K562 (cell line): ENCODE results near the gene GRB14. TPM values are rescaled to one million over a fixed set of nuclear protein-coding genes. Genes with fewer than 3 reads are reported as not detected.

Source experiments
- ATAC-seq: fragments of 200-7000 bp; cut with Tn5 transposase; 3 replicates; pipeline ENCODE4 v1.9.1; 2020; ENCODE audit warnings: moderate library complexity
- BruUV-seq: library from RNA; stranded (reverse); fragments of 400-500 nt; replicated peaks from 2 replicates; lab custom pipeline; 2021; lab: Mats Ljungman, UMichigan
- CTCF ChIA-PET: fragments of 300-600 bp; formaldehyde crosslinking; extraction: SDS; loops from one replicate; lab custom pipeline; 2021; ENCODE audit warnings: low intra/inter-chr PET ratio; lab: Yijun Ruan, JAX
- POLR2A ChIA-PET: fragments of 300-600, 350-650 bp; sonication (Branson Sonifier 250); formaldehyde crosslinking; extraction: SDS; loops from one replicate; lab custom pipeline; 2021; ENCODE audit warnings: antibody characterized with exemption, inconsistent platforms; lab: Yijun Ruan, JAX
- DNase-seq, 4 experiments: peaks; one replicate each; pipeline versions ENCODE4 v3.0.0 to v3.0.0-alpha.2; 2011 to 2018; ENCODE audit warnings: low spot score in 3 of 4, mixed read lengths in 3 of 4; ENCODE audit errors: extremely low read depth in 1 of 4
- FAIRE-seq: peaks from 2 replicates; lab custom pipeline; 2011; peaks lifted over from hg19 to GRCh38; lab: Jason Lieb, UNC
- H2AFZ ChIP-seq: 2 replicates; pipeline ENCODE4 v1.6.0; 2011; ENCODE audit warnings: low read depth, low read length, control low read depth, inconsistent platforms
- H3K27ac ChIP-seq: fragments of 200-600 bp; 3 replicates; pipeline ENCODE4 v1.8.0; 2011; ENCODE audit warnings: low read depth, mild to moderate bottlenecking, control low read depth, inconsistent platforms, low read length, moderate library complexity, mixed read lengths; ENCODE audit errors: extremely low read depth
- H3K27me3 ChIP-seq, 2 experiments: fragments of 300-600 bp in 1 of 2; 2 replicates in 1 of 2; 3 replicates in 1 of 2; pipeline versions ENCODE4 v1.6.0 to v1.8.0; 2011; ENCODE audit warnings: inconsistent platforms in 2 of 2, low read length in 2 of 2, mild to moderate bottlenecking in 1 of 2, mixed read lengths in 1 of 2, moderate library complexity in 1 of 2; ENCODE audit not compliant: control insufficient read depth in 2 of 2, insufficient read depth in 2 of 2
- H3K36me3 ChIP-seq: fragments of 300-600 bp; 3 replicates; pipeline ENCODE4 v1.8.0; 2011; ENCODE audit warnings: mild to moderate bottlenecking, low read length, inconsistent platforms; ENCODE audit not compliant: control insufficient read depth, insufficient read depth
- H3K4me1 ChIP-seq, 2 experiments: fragments of 200-600 bp in 1 of 2; replicated peaks in 1 of 2; 2 replicates in 1 of 2; 3 replicates in 1 of 2; pipeline versions ENCODE4 v1.5.1 to v1.8.0; 2011; ENCODE audit warnings: inconsistent platforms in 2 of 2, low read length in 2 of 2, mild to moderate bottlenecking in 1 of 2, mixed read lengths in 1 of 2, moderate library complexity in 1 of 2; ENCODE audit not compliant: control insufficient read depth in 2 of 2, insufficient read depth in 2 of 2
- H3K4me2 ChIP-seq: 2 replicates; pipeline ENCODE4 v1.6.1; 2011; ENCODE audit warnings: low read length, control low read depth, inconsistent platforms, mixed read lengths; ENCODE audit not compliant: insufficient read depth
- H3K4me3 ChIP-seq: fragments of 200-600 bp; sonication (generic), shearing (Covaris generic); 2 replicates; pipeline ENCODE4 v1.5.1; 2016; ENCODE audit warnings: control low read depth, inconsistent platforms
- H3K79me2 ChIP-seq: fragments of 200-600 bp; 3 replicates; pipeline ENCODE4 v1.8.0; 2011; ENCODE audit warnings: low read length, inconsistent platforms; ENCODE audit not compliant: control insufficient read depth, insufficient read depth
- H3K9ac ChIP-seq, 2 experiments: 2 replicates each; pipeline versions ENCODE4 v1.6.0 to v1.6.1; 2011; ENCODE audit warnings: low read depth in 2 of 2, low read length in 2 of 2, control low read depth in 1 of 2, inconsistent platforms in 1 of 2, mild to moderate bottlenecking in 1 of 2, mixed read lengths in 1 of 2; ENCODE audit not compliant: insufficient read depth in 1 of 2
- H3K9me1 ChIP-seq: one replicate; pipeline ENCODE4 v1.6.0; 2011; ENCODE audit warnings: inconsistent platforms, mild to moderate bottlenecking, low read length, moderate library complexity; ENCODE audit not compliant: control insufficient read depth, insufficient read depth
- H3K9me3 ChIP-seq: replicated peaks from 2 replicates; pipeline ENCODE4 v1.5.1; 2011; ENCODE audit warnings: low read depth, low read length, inconsistent platforms; ENCODE audit not compliant: control insufficient read depth, insufficient read depth
- H4K20me1 ChIP-seq: replicated peaks from 2 replicates; pipeline ENCODE4 v1.6.1; 2011; ENCODE audit warnings: low read length, inconsistent platforms, mixed read lengths; ENCODE audit not compliant: control insufficient read depth, insufficient read depth
- ASH1L ChIP-seq: fragments of 450-650 bp; IDR thresholded peaks from 2 replicates; pipeline ENCODE4 v1.6.1; 2018; ENCODE audit warnings: borderline replicate concordance, mild to moderate bottlenecking, low read depth; ENCODE audit not compliant: partially characterized antibody
- CHCHD3 ChIP-seq: fragments of 250-450 bp; sonication (Bioruptor Pico); IDR thresholded peaks from 2 replicates; pipeline ENCODE4 v2.1.2; 2022; ENCODE audit warnings: mild to moderate bottlenecking
- CTBP1 ChIP-seq: fragments of 450-650 bp; IDR thresholded peaks from 2 replicates; pipeline ENCODE4 v1.6.1; 2016; ENCODE audit warnings: borderline replicate concordance
- ELF1 ChIP-seq: fragments of 200-800 bp; sonication (Bioruptor generic); IDR thresholded peaks from 2 replicates; pipeline ENCODE4 v1.6.1; 2016; ENCODE audit warnings: missing genetic modification characterization, missing compliant biosample characterization
- EZH2 ChIP-seq: IDR thresholded peaks from 2 replicates; pipeline ENCODE4 v1.6.1; 2012; ENCODE audit warnings: low read depth, mild to moderate bottlenecking, inconsistent platforms, low read length, borderline replicate concordance
- FOXA3 ChIP-seq, 2 experiments: fragments of 450-650 bp in 1 of 2; sonication (generic) in 1 of 2; formaldehyde crosslinking; IDR thresholded peaks in 1 of 2; conservative IDR thresholded peaks in 1 of 2; 2 replicates each; pipeline versions ENCODE4 v1.4.0 to v1.8.0; 2020 to 2022; ENCODE audit warnings: mild to moderate bottlenecking in 2 of 2, missing genetic modification reagents in 1 of 2
- GATAD2A ChIP-seq: fragments of 450-650 bp; IDR thresholded peaks from 2 replicates; pipeline ENCODE4 v1.6.1; 2017
- HLTF ChIP-seq: fragments of 450-650 bp; IDR thresholded peaks from 2 replicates; pipeline ENCODE4 v1.6.1; 2016
- HNRNPL ChIP-seq: fragments of 200-400 bp; formaldehyde crosslinking; IDR thresholded peaks from 2 replicates; pipeline ENCODE4 v1.6.1; 2017; ENCODE audit warnings: low read depth, mild to moderate bottlenecking, low read length
- KDM1A ChIP-seq, 2 experiments: fragments of 450-650 bp; IDR thresholded peaks; 2 replicates each; pipeline ENCODE4 v1.6.1; 2016; ENCODE audit warnings: mild to moderate bottlenecking in 2 of 2
- POLR3A ChIP-seq: IDR thresholded peaks from 2 replicates; pipeline ENCODE4 v1.6.1; 2011; ENCODE audit warnings: borderline replicate concordance, mild to moderate bottlenecking, moderate library complexity; ENCODE audit not compliant: insufficient read length, insufficient read depth; ENCODE audit errors: extremely low read depth
- RBM14 ChIP-seq: fragments of 200-400 bp; formaldehyde crosslinking; IDR thresholded peaks from 2 replicates; pipeline ENCODE4 v1.6.1; 2018; ENCODE audit warnings: low read depth, mild to moderate bottlenecking, low read length, moderate library complexity, borderline replicate concordance; ENCODE audit not compliant: insufficient read depth
- RFX7 ChIP-seq: fragments of 250-450 bp; sonication (Bioruptor Pico); IDR thresholded peaks from 2 replicates; pipeline ENCODE4 v1.5.1; 2021; ENCODE audit warnings: mild to moderate bottlenecking
- SAP30 ChIP-seq: fragments of 200-600 bp; sonication (generic); IDR thresholded peaks from 2 replicates; pipeline ENCODE4 v1.6.1; 2012; ENCODE audit warnings: borderline replicate concordance, low read depth, mild to moderate bottlenecking, moderate library complexity, low read length, control low read depth, inconsistent platforms; ENCODE audit not compliant: insufficient read depth, poor library complexity, severe bottlenecking
- SMARCB1 ChIP-seq: IDR thresholded peaks from 2 replicates; pipeline ENCODE4 v1.6.1; 2011; ENCODE audit warnings: improper control_type of control experiment, low read depth; ENCODE audit not compliant: insufficient read length
- SMARCC2 ChIP-seq: fragments of 450-650 bp; IDR thresholded peaks from 2 replicates; pipeline ENCODE4 v1.6.1; 2017; ENCODE audit warnings: antibody characterized with exemption, moderate library complexity, mild to moderate bottlenecking, low read depth
- ZNF239 ChIP-seq: fragments of 250-450 bp; sonication (Bioruptor Pico); IDR thresholded peaks from 2 replicates; pipeline ENCODE4 v1.4.0; 2020; ENCODE audit warnings: mild to moderate bottlenecking
- ZNF347 ChIP-seq: fragments of 450-650 bp; formaldehyde crosslinking; IDR thresholded peaks from 2 replicates; pipeline ENCODE4 v1.4.0; 2020; ENCODE audit warnings: low read depth, mild to moderate bottlenecking, moderate library complexity
- in situ Hi-C: fragments of 300-500 bp; cut with MboI; formaldehyde crosslinking; loops from 4 replicates; pipeline ENCODE4 v1.15.0; 2018; ENCODE audit warnings: inconsistent platforms, mixed read lengths
- intact Hi-C: fragments of 100-400 bp; cut with micrococcal nuclease; formaldehyde crosslinking; loops from 2 replicates; pipeline ENCODE4 v1.14.2; 2022
- polyA plus RNA-seq, 8 experiments: library from polyadenylated mRNA; depleted of rRNA in 4 of 8; stranded (reverse) in 5 of 8; unstranded in 3 of 8; fragments of >200 nt; fragmentation: Nextera tagmentation in 2 of 8; fragmentation: Illumina TruSeq in 1 of 8; extraction: Ambion mirVana in 2 of 8; extraction: Trizol in 1 of 8; gene quantifications; 2 replicates each; pipeline versions ENCODE4 v1.2.1 to v1.2.3, GENCODE V29; 2011 to 2014; ENCODE audit warnings: inconsistent platforms in 1 of 8, missing spikeins in 1 of 8
- total RNA-seq, 7 experiments: library from RNA; depleted of rRNA in 6 of 7; stranded (reverse); fragments of >200 nt in 6 of 7; fragmentation: Illumina TruSeq in 2 of 7; extraction: Trizol in 2 of 7; gene quantifications; 2 replicates each; pipeline versions ENCODE4 v1.2.1 to v1.2.3, GENCODE V29; 2011 to 2021; ENCODE audit warnings: low replicate concordance in 1 of 7
- TF ChIP-seq, protein P1 (sequence below), 2 experiments: fragments of 250-450 bp in 1 of 2; fragments of 450-650 bp in 1 of 2; sonication (Bioruptor Pico) in 1 of 2; IDR thresholded peaks; 2 replicates each; pipeline versions ENCODE4 v1.6.1 to v1.8.0; 2016 to 2021; ENCODE audit warnings: mild to moderate bottlenecking in 2 of 2, moderate library complexity in 2 of 2, missing compliant biosample characterization in 1 of 2, missing genetic modification characterization in 1 of 2
- TF ChIP-seq, protein P2 (sequence below): fragments of 200-800 bp; sonication (Bioruptor generic); IDR thresholded peaks from 2 replicates; pipeline ENCODE4 v1.6.1; 2017; ENCODE audit warnings: missing genetic modification characterization, missing compliant biosample characterization
- TF ChIP-seq, protein P3 (sequence below): IDR thresholded peaks from 2 replicates; pipeline ENCODE4 v1.6.1; 2011; ENCODE audit not compliant: insufficient read length; ENCODE audit errors: extremely low read depth

Gene GRB14
- total and polyA plus RNA-seq, 9 of the 15 experiments (the other 6 are each of a cell fraction or from before 2014, with no cell fraction given): not detected

DNA sequence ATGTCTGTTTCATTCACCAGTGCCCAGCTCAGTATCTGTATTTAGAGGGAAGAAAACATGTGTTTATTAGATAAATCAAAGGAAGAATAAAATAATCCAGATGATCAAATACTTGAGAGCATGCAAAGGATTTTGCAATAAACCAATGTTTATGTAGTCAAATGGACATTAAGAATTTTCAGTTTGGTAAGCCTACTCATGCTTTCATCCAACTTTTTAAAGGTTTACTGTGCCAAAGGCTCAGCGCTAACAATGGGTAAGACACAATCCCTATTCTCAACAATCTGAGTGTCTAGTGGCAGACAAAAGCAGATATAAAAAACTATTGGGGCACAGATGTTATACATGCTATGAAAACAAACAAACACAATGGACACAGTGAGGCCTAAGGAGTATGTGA, 26.3 kb downstream of the GRB14 start (continued):
- TF ChIP-seq CHCHD3 (no peak), ELF1 (no peak), KDM1A (IDR thresholded peaks at IDR 0.05) (no peak), ZNF239 (CRISPR knock-in tag) (no peak), ASH1L (no peak)

DNA sequence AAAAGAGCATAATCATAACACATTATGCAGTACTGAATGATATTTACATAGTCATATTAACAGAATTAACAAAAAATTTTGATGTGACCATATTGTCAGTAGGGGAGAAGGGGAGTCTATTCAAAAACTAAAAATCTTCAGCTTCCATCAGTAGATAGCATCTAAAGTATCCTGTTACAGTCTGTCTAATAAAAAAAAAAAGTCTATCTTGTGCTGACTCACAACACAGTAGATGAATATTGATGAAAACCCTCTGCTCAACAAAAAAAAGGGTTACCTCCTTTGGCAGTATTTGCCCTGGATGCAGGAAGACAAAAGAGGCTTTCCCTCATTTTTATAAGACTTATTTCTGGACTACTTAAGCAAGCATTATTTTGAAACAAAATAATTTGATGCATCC, 27.3 kb downstream of the GRB14 start:
- intact Hi-C loops (no loop called here), in situ Hi-C loops (no loop called here)
- BruUV-seq: no TSS peak
- H3K9me3 ChIP-seq: no peaks in the 10 kb centered on the region
- ChIA-PET POLR2A (no interaction called here), CTCF (no interaction called here)
- no peaks in the 10 kb centered on the region for H4K20me1 ChIP-seq
- no peak for DNase-seq
- no peak overlapping the region for H2AFZ ChIP-seq
- no peak for FAIRE-seq
- no peak for ATAC-seq
- no peak overlapping the region for H3K4me3 ChIP-seq
- H3K36me3 ChIP-seq: no peaks in the 10 kb centered on the region
- H3K4me1 ChIP-seq: no peaks in the 10 kb centered on the region
- H3K79me2 ChIP-seq: no peaks in the 10 kb centered on the region
- no peak for TF ChIP-seq RFX7 (CRISPR knock-in tag)
- TF ChIP-seq GATAD2A: no peak
- TF ChIP-seq CTBP1: no peak
- TF ChIP-seq SMARCB1: no peak
- TF ChIP-seq FOXA3 (CRISPR knock-in tag; conservative IDR thresholded peaks at IDR 0.05 in 1 of 2, IDR thresholded peaks at IDR 0.05 in 1 of 2): no peak
- TF ChIP-seq, protein P1, sequence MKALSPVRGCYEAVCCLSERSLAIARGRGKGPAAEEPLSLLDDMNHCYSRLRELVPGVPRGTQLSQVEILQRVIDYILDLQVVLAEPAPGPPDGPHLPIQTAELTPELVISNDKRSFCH (CRISPR knock-in tag; IDR thresholded peaks at IDR 0.05): no peak
- TF ChIP-seq, protein P1 (tag; IDR thresholded peaks at IDR 0.05): no peak
- no peak for TF ChIP-seq RBM14
- TF ChIP-seq, protein P2, sequence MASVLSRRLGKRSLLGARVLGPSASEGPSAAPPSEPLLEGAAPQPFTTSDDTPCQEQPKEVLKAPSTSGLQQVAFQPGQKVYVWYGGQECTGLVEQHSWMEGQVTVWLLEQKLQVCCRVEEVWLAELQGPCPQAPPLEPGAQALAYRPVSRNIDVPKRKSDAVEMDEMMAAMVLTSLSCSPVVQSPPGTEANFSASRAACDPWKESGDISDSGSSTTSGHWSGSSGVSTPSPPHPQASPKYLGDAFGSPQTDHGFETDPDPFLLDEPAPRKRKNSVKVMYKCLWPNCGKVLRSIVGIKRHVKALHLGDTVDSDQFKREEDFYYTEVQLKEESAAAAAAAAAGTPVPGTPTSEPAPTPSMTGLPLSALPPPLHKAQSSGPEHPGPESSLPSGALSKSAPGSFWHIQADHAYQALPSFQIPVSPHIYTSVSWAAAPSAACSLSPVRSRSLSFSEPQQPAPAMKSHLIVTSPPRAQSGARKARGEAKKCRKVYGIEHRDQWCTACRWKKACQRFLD (CRISPR knock-in tag): no peak
- no peak for TF ChIP-seq SMARCC2
- TF ChIP-seq POLR3A: no peak
- TF ChIP-seq, protein P3, sequence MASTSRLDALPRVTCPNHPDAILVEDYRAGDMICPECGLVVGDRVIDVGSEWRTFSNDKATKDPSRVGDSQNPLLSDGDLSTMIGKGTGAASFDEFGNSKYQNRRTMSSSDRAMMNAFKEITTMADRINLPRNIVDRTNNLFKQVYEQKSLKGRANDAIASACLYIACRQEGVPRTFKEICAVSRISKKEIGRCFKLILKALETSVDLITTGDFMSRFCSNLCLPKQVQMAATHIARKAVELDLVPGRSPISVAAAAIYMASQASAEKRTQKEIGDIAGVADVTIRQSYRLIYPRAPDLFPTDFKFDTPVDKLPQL: no peak
- no peak for TF ChIP-seq HNRNPL
- no peak for TF ChIP-seq SAP30
- no peak for TF ChIP-seq ZNF347 (CRISPR knock-in tag)
- no peak for TF ChIP-seq HLTF
- TF ChIP-seq EZH2: no peak
- H3K4me2 ChIP-seq: no peak overlapping the region
- no peak overlapping the region for H3K9ac ChIP-seq
- no peaks in the 10 kb centered on the region for H3K9me1 ChIP-seq
- H3K27ac ChIP-seq: no peak overlapping the region
- H3K27me3 ChIP-seq: no peaks in the 10 kb centered on the region
